IMR-90 (cell line): ENCODE measurements around the gene ETDA. TPM values are rescaled to one million over a fixed set of nuclear protein-coding genes. Genes with fewer than 3 reads are reported as not detected.

ENCODE experiments used
- ATAC-seq: fragments of 200-7000 bp; cut with Tn5 transposase; 2 replicates; pipeline ENCODE4 v1.9.1; 2020; ENCODE audit warnings: low read depth, mild to moderate bottlenecking, moderate library complexity
- BruUV-seq: library from RNA; stranded (reverse); fragments of 400-500 nt; replicated peaks from 2 replicates; lab custom pipeline; 2021; lab: Mats Ljungman, UMichigan
- CTCF ChIA-PET: fragments of 300-600 bp; formaldehyde crosslinking; extraction: SDS; loops from one replicate; lab custom pipeline; 2021; ENCODE audit warnings: antibody characterized with exemption; lab: Yijun Ruan, JAX
- POLR2A ChIA-PET: fragments of 300-600 bp; sonication (Branson Sonifier 250); formaldehyde crosslinking; loops from one replicate; lab custom pipeline; 2022; ENCODE audit warnings: antibody characterized with exemption; ENCODE audit not compliant: unreplicated experiment; lab: Charles Lee
- DNase-seq: peaks from one replicate; pipeline ENCODE4 v3.0.0; 2013
- H2AFZ ChIP-seq: replicated peaks from 2 replicates; pipeline ENCODE3; 2013; ENCODE audit warnings: low read length, mild to moderate bottlenecking; ENCODE audit not compliant: poor library complexity
- H2AK5ac ChIP-seq: 2 replicates; pipeline ENCODE4 v1.6.1; 2013; ENCODE audit warnings: low read depth, low read length, inconsistent platforms
- H2AK9ac ChIP-seq: replicated peaks from 2 replicates; pipeline ENCODE3; 2013; ENCODE audit warnings: mild to moderate bottlenecking, low read depth, low read length, moderate library complexity; ENCODE audit not compliant: poor library complexity
- H2BK120ac ChIP-seq: 2 replicates; pipeline ENCODE4 v1.6.1; 2013; ENCODE audit warnings: low read depth, low read length, inconsistent platforms
- H2BK15ac ChIP-seq: 3 replicates; pipeline ENCODE4 v1.6.1; 2013; ENCODE audit warnings: low read depth, low read length, inconsistent platforms
- H2BK20ac ChIP-seq: 2 replicates; pipeline ENCODE4 v1.6.1; 2013; ENCODE audit warnings: low read depth, mild to moderate bottlenecking, inconsistent platforms, low read length, moderate library complexity
- H2BK5ac ChIP-seq: 2 replicates; pipeline ENCODE4 v1.6.1; 2013; ENCODE audit warnings: mild to moderate bottlenecking, low read depth, low read length, inconsistent platforms; ENCODE audit not compliant: poor library complexity, severe bottlenecking
- H3K14ac ChIP-seq: replicated peaks from 2 replicates; pipeline ENCODE4 v1.6.1; 2013; ENCODE audit warnings: low read depth, low read length, inconsistent platforms
- H3K18ac ChIP-seq: 2 replicates; pipeline ENCODE4 v1.6.1; 2013; ENCODE audit warnings: low read depth, low read length, control low read depth
- H3K23ac ChIP-seq: 2 replicates; pipeline ENCODE4 v1.6.1; 2013; ENCODE audit warnings: low read depth, low read length, inconsistent platforms
- H3K27ac ChIP-seq: 2 replicates; pipeline ENCODE4 v1.5.1; 2013; ENCODE audit warnings: mild to moderate bottlenecking, control low read depth, low read length; ENCODE audit not compliant: insufficient read depth
- H3K27me3 ChIP-seq: 2 replicates; pipeline ENCODE4 v1.6.1; 2013; ENCODE audit warnings: low read length; ENCODE audit not compliant: control insufficient read depth, insufficient read depth
- H3K36me3 ChIP-seq: 2 replicates; pipeline ENCODE4 v1.6.1; 2013; ENCODE audit warnings: low read length, mixed read lengths; ENCODE audit not compliant: control insufficient read depth, insufficient read depth
- H3K4ac ChIP-seq: 2 replicates; pipeline ENCODE4 v1.6.1; 2013; ENCODE audit warnings: low read depth, low read length, inconsistent platforms
- H3K4me1 ChIP-seq: 2 replicates; pipeline ENCODE4 v1.6.1; 2013; ENCODE audit warnings: low read length, mixed read lengths; ENCODE audit not compliant: control insufficient read depth, insufficient read depth
- H3K4me2 ChIP-seq: 2 replicates; pipeline ENCODE4 v1.6.1; 2013; ENCODE audit warnings: low read depth, mild to moderate bottlenecking, control low read depth, low read length, moderate library complexity
- H3K4me3 ChIP-seq: 2 replicates; pipeline ENCODE4 v1.5.1; 2013; ENCODE audit warnings: low read depth, mild to moderate bottlenecking, control low read depth, low read length, moderate library complexity; ENCODE audit not compliant: insufficient read depth
- H3K56ac ChIP-seq: 2 replicates; pipeline ENCODE4 v1.6.1; 2013; ENCODE audit warnings: low read length, inconsistent platforms; ENCODE audit not compliant: insufficient read depth; ENCODE audit errors: extremely low read depth
- H3K79me1 ChIP-seq, 2 experiments: 2 replicates each; pipeline ENCODE4 v1.6.1; 2013; ENCODE audit warnings: low read length in 2 of 2, inconsistent platforms in 1 of 2, low read depth in 1 of 2
- H3K9ac ChIP-seq: 2 replicates; pipeline ENCODE4 v1.6.1; 2013; ENCODE audit warnings: low read depth, low read length, control low read depth
- H3K9me1 ChIP-seq: 2 replicates; pipeline ENCODE4 v1.6.1; 2013; ENCODE audit warnings: low read length, inconsistent platforms; ENCODE audit not compliant: insufficient read depth
- H3K9me3 ChIP-seq: 2 replicates; pipeline ENCODE4 v1.6.1; 2013; ENCODE audit warnings: low read length; ENCODE audit not compliant: control insufficient read depth, insufficient read depth
- H4K20me1 ChIP-seq: 2 replicates; pipeline ENCODE4 v1.6.1; 2013; ENCODE audit warnings: low read length, inconsistent platforms; ENCODE audit not compliant: insufficient read depth
- H4K5ac ChIP-seq: 2 replicates; pipeline ENCODE4 v1.6.1; 2013; ENCODE audit warnings: mild to moderate bottlenecking, low read depth, low read length, control low read depth
- H4K8ac ChIP-seq, 2 experiments: 2 replicates each; pipeline ENCODE4 v1.6.1; 2013; ENCODE audit warnings: low read depth in 2 of 2, low read length in 2 of 2, control low read depth in 1 of 2, inconsistent platforms in 1 of 2
- H4K91ac ChIP-seq: 2 replicates; pipeline ENCODE4 v1.6.1; 2013; ENCODE audit warnings: low read depth, low read length, inconsistent platforms; ENCODE audit not compliant: insufficient read depth
- BHLHE40 ChIP-seq: fragments of 150-350 bp; IDR thresholded peaks from 2 replicates; pipeline ENCODE4 v1.6.1; 2016; ENCODE audit warnings: mild to moderate bottlenecking, low read depth, low read length
- CEBPB ChIP-seq: IDR thresholded peaks from 2 replicates; pipeline ENCODE4 v1.6.1; 2012; ENCODE audit warnings: low read depth, low read length, improper control_type of control experiment
- CHD1 ChIP-seq: IDR thresholded peaks from 2 replicates; pipeline ENCODE4 v1.6.1; 2012; ENCODE audit warnings: low read depth, low read length, improper control_type of control experiment
- ELK1 ChIP-seq: fragments of 150-350 bp; IDR thresholded peaks from 2 replicates; pipeline ENCODE4 v1.6.1; 2016; ENCODE audit warnings: low read depth, mild to moderate bottlenecking, low read length, moderate library complexity, borderline replicate concordance
- FOS ChIP-seq: fragments of 150-350 bp; IDR thresholded peaks from 2 replicates; pipeline ENCODE4 v1.6.1; 2016; ENCODE audit warnings: low read depth, low read length
- MAFK ChIP-seq: IDR thresholded peaks from 2 replicates; pipeline ENCODE4 v1.6.1; 2012; ENCODE audit warnings: low read depth, low read length, improper control_type of control experiment
- MAZ ChIP-seq: IDR thresholded peaks from 2 replicates; pipeline ENCODE4 v1.6.1; 2012; ENCODE audit warnings: low read depth, mild to moderate bottlenecking, low read length, improper control_type of control experiment, moderate library complexity, borderline replicate concordance
- MXI1 ChIP-seq: IDR thresholded peaks from 2 replicates; pipeline ENCODE4 v1.6.1; 2012; ENCODE audit warnings: low read depth, mild to moderate bottlenecking, low read length, moderate library complexity, borderline replicate concordance
- NFE2L2 ChIP-seq: fragments of 150-350 bp; IDR thresholded peaks from 2 replicates; pipeline ENCODE4 v1.6.1; 2016; ENCODE audit warnings: low read depth, mild to moderate bottlenecking, low read length
- POLR2A ChIP-seq: IDR thresholded peaks from 2 replicates; pipeline ENCODE4 v1.6.1; 2012; ENCODE audit warnings: mild to moderate bottlenecking, low read depth, low read length
- RAD21 ChIP-seq: IDR thresholded peaks from 2 replicates; pipeline ENCODE4 v1.6.1; 2012; ENCODE audit warnings: low read length, improper control_type of control experiment
- RCOR1 ChIP-seq: IDR thresholded peaks from 2 replicates; pipeline ENCODE4 v1.6.1; 2012; ENCODE audit warnings: mild to moderate bottlenecking, low read length, improper control_type of control experiment; ENCODE audit not compliant: insufficient replicate concordance
- RFX5 ChIP-seq: IDR thresholded peaks from 2 replicates; pipeline ENCODE4 v1.8.0; 2012; ENCODE audit warnings: low read depth, mild to moderate bottlenecking, low read length, moderate library complexity
- SMC3 ChIP-seq: fragments of 150-350 bp; IDR thresholded peaks from 2 replicates; pipeline ENCODE4 v1.6.1; 2016; ENCODE audit warnings: low read depth, mild to moderate bottlenecking, antibody characterized with exemption, low read length, moderate library complexity
- USF2 ChIP-seq: fragments of 150-350 bp; IDR thresholded peaks from 2 replicates; pipeline ENCODE4 v1.6.1; 2017; ENCODE audit warnings: mild to moderate bottlenecking, antibody characterized with exemption, low read length, low read depth
- WGBS, 2 experiments: methylation state at CpG; one replicate each; pipeline versions ENCODE4 v1.1.5 to v1.1.7; 2013; ENCODE audit warnings: missing lambda C conversion rate in 2 of 2; ENCODE audit not compliant: insufficient read length in 1 of 2; ENCODE audit errors: extremely low coverage in 2 of 2; 5-methylcytosine and 5-hydroxymethylcytosine counted together
- dilution Hi-C: fragments of 300-500 bp; cut with HindIII; formaldehyde crosslinking; loops from one replicate; pipeline ENCODE4 v1.14.3; 2018; ENCODE audit warnings: low sequenced_read_pairs; ENCODE audit not compliant: unreplicated experiment
- in situ Hi-C: fragments of 300-500 bp; cut with MboI; formaldehyde crosslinking; loops from 3 replicates; pipeline ENCODE4 v1.14.3; 2019; ENCODE audit warnings: low sequenced_read_pairs, inconsistent platforms, mixed read lengths
- intact Hi-C: fragments of 100-400 bp; cut with micrococcal nuclease; formaldehyde crosslinking; loops from 2 replicates; pipeline ENCODE4 v1.10.0; 2022
- polyA plus RNA-seq, 3 experiments: library from polyadenylated mRNA; depleted of rRNA; stranded (reverse); fragments of >200 nt; gene quantifications; 2 replicates each; pipeline ENCODE4 v1.2.3, GENCODE V29; 2012; ENCODE audit warnings: low replicate concordance in 1 of 3
- total RNA-seq: library from RNA; depleted of rRNA; stranded (reverse); fragments of >200 nt; gene quantifications from 2 replicates; pipeline ENCODE4 v1.2.3, GENCODE V29; 2012
- TF ChIP-seq, protein P1 (sequence below): conservative IDR thresholded peaks from 2 replicates; pipeline ENCODE4 v1.5.1; 2012; ENCODE audit warnings: mild to moderate bottlenecking, low read depth, low read length, improper control_type of control experiment

ETDA gene
- total and polyA plus RNA-seq, 2 of the 4 experiments (the other 2 are of a cell fraction), result not detected

GRCh38 chrX:135256923-135257322 lies 5.1 kb downstream of the ETDA start:
- WGBS, 2 experiments, result 40% methylated on average over 1 of the region's 6 CpGs; no CpG with 5 or more reads in 1 of the 2 experiments
- in situ Hi-C loops, result no loop called here
- BruUV-seq, result no TSS peak

More at GRCh38 chrX:135256923-135257322, 5.1 kb downstream of the ETDA start:
- Histone ChIP-seq H3K18ac (no peak overlapping the region), H3K9me1 (no peaks in the 10 kb centered on the region), H3K4me1 (no peaks in the 10 kb centered on the region), H2AK5ac (no peak overlapping the region), H3K27ac (no peak overlapping the region), H4K20me1 (no peaks in the 10 kb centered on the region), H2AK9ac (no peak overlapping the region), H2BK20ac (no peak overlapping the region), H2BK15ac (no peak overlapping the region), H4K8ac (no peak overlapping the region), H3K9me3 (no peaks in the 10 kb centered on the region), H2AFZ (no peak overlapping the region), H3K23ac (no peak overlapping the region), H3K36me3 (no peaks in the 10 kb centered on the region), H2BK120ac (no peak overlapping the region), H3K4me3 (no peak overlapping the region), H3K4ac (no peak overlapping the region), H3K56ac (no peak overlapping the region), H3K9ac (no peak overlapping the region), H3K79me1 (no peaks in the 10 kb centered on the region), H4K91ac (no peak overlapping the region), H3K27me3 (no peaks in the 10 kb centered on the region), H4K5ac (no peak overlapping the region), H3K4me2 (no peak overlapping the region), H2BK5ac (no peak overlapping the region), H3K14ac (no peak overlapping the region)
- DNase-seq, result no peak
- TF ChIP-seq CHD1 (no peak), RFX5 (no peak), CEBPB (no peak), ELK1 (no peak), RCOR1 (no peak), MAZ (no peak), RAD21 (no peak), BHLHE40 (no peak), NFE2L2 (no peak), SMC3 (no peak), MXI1 (no peak), USF2 (no peak), FOS (no peak), POLR2A (no peak), MAFK (no peak)
- TF ChIP-seq, protein P1, sequence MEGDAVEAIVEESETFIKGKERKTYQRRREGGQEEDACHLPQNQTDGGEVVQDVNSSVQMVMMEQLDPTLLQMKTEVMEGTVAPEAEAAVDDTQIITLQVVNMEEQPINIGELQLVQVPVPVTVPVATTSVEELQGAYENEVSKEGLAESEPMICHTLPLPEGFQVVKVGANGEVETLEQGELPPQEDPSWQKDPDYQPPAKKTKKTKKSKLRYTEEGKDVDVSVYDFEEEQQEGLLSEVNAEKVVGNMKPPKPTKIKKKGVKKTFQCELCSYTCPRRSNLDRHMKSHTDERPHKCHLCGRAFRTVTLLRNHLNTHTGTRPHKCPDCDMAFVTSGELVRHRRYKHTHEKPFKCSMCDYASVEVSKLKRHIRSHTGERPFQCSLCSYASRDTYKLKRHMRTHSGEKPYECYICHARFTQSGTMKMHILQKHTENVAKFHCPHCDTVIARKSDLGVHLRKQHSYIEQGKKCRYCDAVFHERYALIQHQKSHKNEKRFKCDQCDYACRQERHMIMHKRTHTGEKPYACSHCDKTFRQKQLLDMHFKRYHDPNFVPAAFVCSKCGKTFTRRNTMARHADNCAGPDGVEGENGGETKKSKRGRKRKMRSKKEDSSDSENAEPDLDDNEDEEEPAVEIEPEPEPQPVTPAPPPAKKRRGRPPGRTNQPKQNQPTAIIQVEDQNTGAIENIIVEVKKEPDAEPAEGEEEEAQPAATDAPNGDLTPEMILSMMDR, result no peak
- ChIA-PET POLR2A (no interaction called here), CTCF (no interaction called here)
- intact Hi-C loops (no loop called here), dilution Hi-C loops (no loop called here)
- no peak for ATAC-seq
